H9 (cell line): ENCODE data around the gene TRIM9. TPM values are rescaled to one million over a fixed set of nuclear protein-coding genes. Genes with fewer than 3 reads are reported as not detected.

Experiments used
- DNase-seq: peaks from one replicate; pipeline ENCODE4 v3.0.0-alpha.2; 2017
- H2AFZ ChIP-seq: one replicate; pipeline ENCODE4 v1.6.1; 2013; ENCODE audit warnings: mild to moderate bottlenecking, low read length, control low read depth, moderate library complexity
- H2AK5ac ChIP-seq: 2 replicates; pipeline ENCODE4 v1.6.1; 2013; ENCODE audit warnings: low read length, control low read depth, mixed read lengths; ENCODE audit not compliant: insufficient read length
- H2BK120ac ChIP-seq: one replicate; pipeline ENCODE4 v1.6.1; 2013; ENCODE audit warnings: low read depth, mild to moderate bottlenecking, low read length, control low read depth, inconsistent platforms; ENCODE audit not compliant: poor library complexity, severe bottlenecking
- H2BK12ac ChIP-seq: 2 replicates; pipeline ENCODE4 v1.6.1; 2013; ENCODE audit warnings: low read length, control low read depth, mixed read lengths, low read depth; ENCODE audit not compliant: insufficient read length
- H2BK15ac ChIP-seq: 2 replicates; pipeline ENCODE4 v1.6.1; 2013; ENCODE audit warnings: low read depth, low read length, control low read depth
- H2BK20ac ChIP-seq: one replicate; pipeline ENCODE4 v1.6.1; 2013; ENCODE audit warnings: low read depth, mild to moderate bottlenecking, low read length, control low read depth, inconsistent platforms; ENCODE audit not compliant: poor library complexity, severe bottlenecking
- H2BK5ac ChIP-seq: 2 replicates; pipeline ENCODE4 v1.6.1; 2013; ENCODE audit warnings: low read length, control low read depth, mixed read lengths; ENCODE audit not compliant: insufficient read length
- H3K14ac ChIP-seq: 2 replicates; pipeline ENCODE4 v1.6.1; 2013; ENCODE audit warnings: low read length, control low read depth; ENCODE audit not compliant: insufficient read depth
- H3K18ac ChIP-seq: 2 replicates; pipeline ENCODE4 v1.6.1; 2013; ENCODE audit warnings: low read depth, mild to moderate bottlenecking, mixed read lengths, low read length, control low read depth; ENCODE audit not compliant: insufficient read length
- H3K23ac ChIP-seq: 2 replicates; pipeline ENCODE4 v1.6.1; 2013; ENCODE audit warnings: low read length, control low read depth, mixed read lengths, low read depth; ENCODE audit not compliant: insufficient read length
- H3K23me2 ChIP-seq: 2 replicates; pipeline ENCODE4 v1.6.1; 2013; ENCODE audit warnings: low read depth, mild to moderate bottlenecking, mixed read lengths, low read length, control low read depth; ENCODE audit not compliant: insufficient read length, poor library complexity, severe bottlenecking
- H3K27ac ChIP-seq: 2 replicates; pipeline ENCODE4 v1.5.1; 2013; ENCODE audit warnings: low read length, control low read depth, mixed read lengths, low read depth; ENCODE audit not compliant: insufficient read length
- H3K27me3 ChIP-seq: 2 replicates; pipeline ENCODE4 v1.6.1; 2013; ENCODE audit warnings: low read length, control low read depth, inconsistent platforms; ENCODE audit not compliant: insufficient read depth
- H3K4ac ChIP-seq: 2 replicates; pipeline ENCODE4 v1.6.1; 2013; ENCODE audit warnings: low read depth, mild to moderate bottlenecking, control low read depth, inconsistent platforms, low read length, moderate library complexity
- H3K4me1 ChIP-seq: 2 replicates; pipeline ENCODE4 v1.6.1; 2013; ENCODE audit warnings: low read length, control low read depth, inconsistent platforms; ENCODE audit not compliant: insufficient read depth
- H3K4me2 ChIP-seq: 2 replicates; pipeline ENCODE4 v1.6.1; 2013; ENCODE audit warnings: low read length, control low read depth, mixed read lengths; ENCODE audit not compliant: insufficient read length, insufficient read depth
- H3K56ac ChIP-seq: 2 replicates; pipeline ENCODE4 v1.6.1; 2013; ENCODE audit warnings: low read depth, mild to moderate bottlenecking, mixed read lengths, low read length, control low read depth; ENCODE audit not compliant: insufficient read length
- H3K79me1 ChIP-seq: 2 replicates; pipeline ENCODE4 v1.6.1; 2013; ENCODE audit warnings: low read depth, mild to moderate bottlenecking, moderate library complexity, low read length, control low read depth, inconsistent platforms; ENCODE audit not compliant: insufficient read depth, poor library complexity, severe bottlenecking
- H3K79me2 ChIP-seq: 2 replicates; pipeline ENCODE4 v1.6.1; 2013; ENCODE audit warnings: low read length, control low read depth, inconsistent platforms; ENCODE audit not compliant: insufficient read depth
- H3K9ac ChIP-seq: 2 replicates; pipeline ENCODE4 v1.6.1; 2013; ENCODE audit warnings: low read length, control low read depth, mixed read lengths; ENCODE audit not compliant: insufficient read length; ENCODE audit errors: extremely low read depth
- H3K9me3 ChIP-seq: one replicate; pipeline ENCODE4 v1.6.1; 2013; ENCODE audit warnings: low read depth, low read length, inconsistent platforms; ENCODE audit not compliant: control insufficient read depth
- H3T11ph ChIP-seq: one replicate; pipeline ENCODE4 v1.6.1; 2013; ENCODE audit warnings: mild to moderate bottlenecking, low read length, control low read depth, inconsistent platforms
- H4K20me1 ChIP-seq: one replicate; pipeline ENCODE4 v1.6.1; 2013; ENCODE audit not compliant: control insufficient read depth, insufficient read length, insufficient read depth
- H4K5ac ChIP-seq: 2 replicates; pipeline ENCODE4 v1.6.1; 2013; ENCODE audit warnings: low read depth, mild to moderate bottlenecking, mixed read lengths, low read length, control low read depth; ENCODE audit not compliant: insufficient read length
- H4K8ac ChIP-seq: replicated peaks from 2 replicates; pipeline ENCODE4 v1.6.1; 2013; ENCODE audit warnings: low read length, control low read depth, mixed read lengths, low read depth; ENCODE audit not compliant: insufficient read length
- H4K91ac ChIP-seq: 2 replicates; pipeline ENCODE4 v1.6.1; 2013; ENCODE audit warnings: low read depth, mild to moderate bottlenecking, moderate library complexity, mixed read lengths, low read length, control low read depth; ENCODE audit not compliant: insufficient read length
- H3K27ac Mint-ChIP-seq, 3 experiments: 2 replicates in 2 of 3; 3 replicates in 1 of 3; pipeline ENCODE4 v1.8.0; 2020 to 2021; ENCODE audit warnings: mixed read lengths in 3 of 3, mild to moderate bottlenecking in 1 of 3, moderate library complexity in 1 of 3
- H3K27me3 Mint-ChIP-seq: 2 replicates; pipeline ENCODE4 v1.8.0; 2021; ENCODE audit warnings: low read depth, mild to moderate bottlenecking, moderate library complexity, mixed read lengths
- H3K36me3 Mint-ChIP-seq, 3 experiments: 2 replicates in 2 of 3; 3 replicates in 1 of 3; pipeline ENCODE4 v1.8.0; 2020 to 2021; ENCODE audit warnings: low read depth in 3 of 3, mixed read lengths in 3 of 3; ENCODE audit not compliant: insufficient read depth in 1 of 3
- H3K4me1 Mint-ChIP-seq, 2 experiments: 2 replicates each; pipeline ENCODE4 v1.8.0; 2020; ENCODE audit warnings: mixed read lengths in 2 of 2
- H3K4me3 Mint-ChIP-seq, 2 experiments: 2 replicates in 1 of 2; 3 replicates in 1 of 2; pipeline ENCODE4 v1.8.0; 2020 to 2021; ENCODE audit warnings: mild to moderate bottlenecking in 2 of 2, mixed read lengths in 2 of 2, moderate library complexity in 1 of 2
- H3K9me3 Mint-ChIP-seq, 2 experiments: 2 replicates in 1 of 2; 3 replicates in 1 of 2; pipeline ENCODE4 v1.8.0; 2020; ENCODE audit warnings: mild to moderate bottlenecking in 2 of 2, mixed read lengths in 2 of 2, moderate library complexity in 1 of 2
- total RNA-seq: library from RNA; stranded (reverse); gene quantifications from 2 replicates; pipeline ENCODE4 v1.2.1, GENCODE V29; 2021
- TF ChIP-seq, protein P1 (sequence below): fragments of 200-600 bp; sonication (generic); conservative IDR thresholded peaks from 3 replicates; pipeline ENCODE4 v1.8.0; 2021; ENCODE audit warnings: antibody characterized with exemption, mild to moderate bottlenecking

The TRIM9 gene
- total RNA-seq, 1 experiment from 2014 or later = 0.98 TPM

DNA sequence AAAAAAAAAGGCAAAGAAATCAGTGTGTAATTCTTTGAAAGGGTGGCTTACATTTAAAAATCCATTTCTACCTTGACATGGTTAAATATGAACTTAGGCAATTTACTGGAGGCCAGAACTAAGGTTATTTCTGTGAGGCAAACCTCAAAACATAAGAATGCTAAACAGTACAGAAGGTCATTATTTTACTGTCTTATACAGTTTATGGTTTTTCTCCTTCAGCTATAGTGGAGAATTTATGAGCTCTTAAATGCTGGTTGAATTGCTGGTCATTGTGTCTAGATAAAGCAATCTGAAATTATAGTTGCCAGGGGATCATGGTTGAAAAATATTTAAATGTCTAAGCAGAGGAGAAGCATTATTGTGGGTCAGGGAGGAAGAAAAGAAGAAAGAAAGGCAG is 70.5 kb downstream of the TRIM9 start:
- Histone ChIP-seq H3K18ac (no peak overlapping the region), H3K79me2 (no peaks in the 10 kb centered on the region), H3T11ph (no peak overlapping the region), H3K27ac (no peak overlapping the region), H2BK20ac (no peak overlapping the region), H3K79me1 (no peaks in the 10 kb centered on the region), H2AFZ (no peak overlapping the region), H3K4ac (no peak overlapping the region), H3K56ac (no peak overlapping the region), H3K23me2 (no peaks in the 10 kb centered on the region), H3K9ac (no peak overlapping the region), H2BK120ac (no peak overlapping the region), H2BK5ac (no peak overlapping the region), H3K4me1 (no peaks in the 10 kb centered on the region), H3K27me3 (no peaks in the 10 kb centered on the region), H3K14ac (no peak overlapping the region), H2BK15ac (no peak overlapping the region), H3K4me2 (no peak overlapping the region), H4K5ac (no peak overlapping the region), H3K23ac (no peak overlapping the region), H4K91ac (no peak overlapping the region), H2BK12ac (no peak overlapping the region), H4K20me1 (no peaks in the 10 kb centered on the region), H4K8ac (no peak overlapping the region), H2AK5ac (no peak overlapping the region), H3K9me3 (no peaks in the 10 kb centered on the region)
- TF ChIP-seq, protein P1, sequence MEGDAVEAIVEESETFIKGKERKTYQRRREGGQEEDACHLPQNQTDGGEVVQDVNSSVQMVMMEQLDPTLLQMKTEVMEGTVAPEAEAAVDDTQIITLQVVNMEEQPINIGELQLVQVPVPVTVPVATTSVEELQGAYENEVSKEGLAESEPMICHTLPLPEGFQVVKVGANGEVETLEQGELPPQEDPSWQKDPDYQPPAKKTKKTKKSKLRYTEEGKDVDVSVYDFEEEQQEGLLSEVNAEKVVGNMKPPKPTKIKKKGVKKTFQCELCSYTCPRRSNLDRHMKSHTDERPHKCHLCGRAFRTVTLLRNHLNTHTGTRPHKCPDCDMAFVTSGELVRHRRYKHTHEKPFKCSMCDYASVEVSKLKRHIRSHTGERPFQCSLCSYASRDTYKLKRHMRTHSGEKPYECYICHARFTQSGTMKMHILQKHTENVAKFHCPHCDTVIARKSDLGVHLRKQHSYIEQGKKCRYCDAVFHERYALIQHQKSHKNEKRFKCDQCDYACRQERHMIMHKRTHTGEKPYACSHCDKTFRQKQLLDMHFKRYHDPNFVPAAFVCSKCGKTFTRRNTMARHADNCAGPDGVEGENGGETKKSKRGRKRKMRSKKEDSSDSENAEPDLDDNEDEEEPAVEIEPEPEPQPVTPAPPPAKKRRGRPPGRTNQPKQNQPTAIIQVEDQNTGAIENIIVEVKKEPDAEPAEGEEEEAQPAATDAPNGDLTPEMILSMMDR = no peak
- Mint-ChIP-seq H3K27ac (peak overlapping the region in 1 of 3 experiments; percentile 20; a peak in 2 of 7 replicates), H3K9me3 (no peaks in the 10 kb centered on the region), H3K27me3 (no peaks in the 10 kb centered on the region), H3K4me3 (no peak overlapping the region; a peak in 1 of 5 replicates), H3K36me3 (no peaks in the 10 kb centered on the region; a peak in 1 of 7 replicates), H3K4me1 (peaks cover 0 to 5% of the 10 kb centered on the region in 2 experiments; a peak in 1 of 4 replicates)
- no peak for DNase-seq
